ENCODE results near the gene BCR.
"Not testable (repeated sequence)": the region's sequence is repeated elsewhere in the genome, so short reads cannot be mapped to it uniquely, and the experiment has no call there.

Gene BCR

GRCh38 chr22:23292453-23293350 is 112.4 kb downstream of the BCR start:
- no peak for DNase-seq

- DNase-seq = no peak
Measured at GRCh38 chr22:23293720-23294119, 113.4 kb downstream of the BCR start.

- no peak for DNase-seq
Measured at GRCh38 chr22:23294221-23294620, 113.9 kb downstream of the BCR start.

GRCh38 chr22:23300476-23300875 is 120.2 kb downstream of the BCR start:
- DNase-seq = no peak

- no peak for DNase-seq
Measured at GRCh38 chr22:23301591-23301990, 121.3 kb downstream of the BCR start.

GRCh38 chr22:23302171-23303002 is 122.1 kb downstream of the BCR start:
- DNase-seq = no peak

GRCh38 chr22:23305321-23305910 is 125.1 kb downstream of the BCR start:
- no peak for DNase-seq

- DNase-seq = peak; percentile 82
Measured at GRCh38 chr22:23305922-23306374, 125.6 kb downstream of the BCR start.

- DNase-seq = no peak
Measured at GRCh38 chr22:23306438-23306921, 126.2 kb downstream of the BCR start.

GRCh38 chr22:23306926-23307325 is 126.6 kb downstream of the BCR start:
- DNase-seq = no peak

- not testable (repeated sequence) for DNase-seq
Measured at GRCh38 chr22:23307511-23307910, 127.2 kb downstream of the BCR start.

- DNase-seq = not testable (repeated sequence)
Measured at GRCh38 chr22:23309261-23309660, 129.0 kb downstream of the BCR start.

- not testable (repeated sequence) for DNase-seq
Measured at GRCh38 chr22:23310443-23311097, 130.3 kb downstream of the BCR start.

GRCh38 chr22:23311635-23312420 is 131.5 kb downstream of the BCR start:
- DNase-seq = not testable (repeated sequence)

- no peak for DNase-seq
Measured at GRCh38 chr22:23313791-23314567, 133.7 kb downstream of the BCR start.

GRCh38 chr22:23315341-23315917 is 135.1 kb downstream of the BCR start:
- peak; percentile 2 for DNase-seq

- not testable (repeated sequence) for DNase-seq
Measured at GRCh38 chr22:23316596-23316995, 136.3 kb downstream of the BCR start.

- DNase-seq = not testable (repeated sequence)
Measured at GRCh38 chr22:23318316-23318715, 138.0 kb downstream of the BCR start.

GRCh38 chr22:23322497-23323080 is 142.3 kb downstream of the BCR start:
- DNase-seq = not testable (repeated sequence)

All from NCI-H774 (cell line).